ENCODE results near the gene LCN12. TPM values are rescaled to one million over a fixed set of nuclear protein-coding genes. Genes with fewer than 3 reads are reported as not detected.

Gene LCN12, protein sequence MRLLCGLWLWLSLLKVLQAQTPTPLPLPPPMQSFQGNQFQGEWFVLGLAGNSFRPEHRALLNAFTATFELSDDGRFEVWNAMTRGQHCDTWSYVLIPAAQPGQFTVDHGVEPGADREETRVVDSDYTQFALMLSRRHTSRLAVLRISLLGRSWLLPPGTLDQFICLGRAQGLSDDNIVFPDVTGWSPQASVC
- total RNA-seq: 1 to 10 TPM in 1 of 2 donors, under 1 TPM in 1; 0.20 to 4.1 TPM
- 1 to 10 TPM; 6.5 to 7.4 TPM for polyA plus RNA-seq (ENCODE audit: insufficient read length in 2 of 2)
- long read RNA-seq, donor 1: 0 reads
- long read RNA-seq, donor 2: 0 reads
- long read RNA-seq, donor 3: 0 reads
- long read RNA-seq, donor 4, partial matches to known transcripts: 0 of 1 reads
- long read RNA-seq, donor 4, other reads (novel, unspliced or antisense): 0 of 1 reads

DNA sequence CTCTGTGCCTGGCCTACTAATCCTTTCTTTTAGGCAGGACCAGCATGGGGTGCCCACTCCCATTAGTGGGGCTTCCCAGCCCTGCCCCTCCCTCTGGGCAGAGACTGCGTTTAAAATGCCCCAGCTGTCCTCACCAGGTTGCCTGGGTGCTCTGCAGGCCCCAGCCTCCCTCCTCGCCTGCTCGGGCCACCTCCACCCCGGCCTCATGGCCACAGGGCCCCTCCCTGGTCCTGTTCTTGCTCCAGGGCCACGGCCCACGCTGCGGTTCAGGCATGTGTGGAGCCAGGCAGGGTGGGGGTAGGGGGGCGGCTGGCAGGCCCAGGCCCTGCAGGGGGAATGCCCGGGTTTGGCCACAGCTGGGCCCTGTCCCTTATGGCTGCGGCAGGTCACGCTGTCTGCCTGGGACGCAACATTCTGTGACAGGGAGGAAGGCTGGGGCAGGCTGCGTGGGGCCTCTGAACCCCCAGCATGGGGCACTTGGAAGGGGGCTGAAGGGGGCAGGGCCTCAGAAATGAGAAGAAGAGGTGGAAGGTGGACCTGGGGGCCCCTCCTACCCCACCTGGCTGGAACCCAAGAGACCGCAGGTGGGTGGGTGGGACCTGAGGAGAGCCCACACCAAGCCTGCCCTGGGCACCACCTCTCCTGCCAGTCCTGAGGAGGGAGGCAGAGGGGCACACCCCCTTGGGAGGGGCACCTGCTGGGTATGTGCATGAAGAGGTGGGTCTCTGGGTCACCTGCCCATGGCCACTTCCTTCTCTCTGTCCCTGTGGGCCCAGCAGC lies at the start of gene LCN12:
TSS of gene LCN12 (plus strand) at position 733 of the 780 bp plus-strand sequence. CDS start 55 bp downstream, outside the sequence.
- H3K9me3 ChIP-seq (ENCODE audit: control insufficient read depth, insufficient read depth, low read length): no peaks in the 10 kb centered on the region
- H3K36me3 ChIP-seq (ENCODE audit: control insufficient read depth, insufficient read depth, low read length): no peaks in the 10 kb centered on the region
- DNase-seq (ENCODE audit: low read depth in 4 of 6, low spot score in 6 of 6): no peak
- no peak within 1 kb of the TSS for H3K27ac ChIP-seq (ENCODE audit: low read depth, low read length)
- H3K4me1 ChIP-seq (ENCODE audit: control insufficient read depth, insufficient read depth, low read length): peaks cover 58% of the 10 kb centered on the region
- 69% methylated on average over 13 of the region's 14 CpGs for WGBS (ENCODE audit: insufficient coverage)
- H3K4me3 ChIP-seq (ENCODE audit: low read depth, low read length): no peak within 1 kb of the TSS
- H3K27me3 ChIP-seq (ENCODE audit: control insufficient read depth, insufficient read depth, low read length): no peaks in the 10 kb centered on the region

DNA sequence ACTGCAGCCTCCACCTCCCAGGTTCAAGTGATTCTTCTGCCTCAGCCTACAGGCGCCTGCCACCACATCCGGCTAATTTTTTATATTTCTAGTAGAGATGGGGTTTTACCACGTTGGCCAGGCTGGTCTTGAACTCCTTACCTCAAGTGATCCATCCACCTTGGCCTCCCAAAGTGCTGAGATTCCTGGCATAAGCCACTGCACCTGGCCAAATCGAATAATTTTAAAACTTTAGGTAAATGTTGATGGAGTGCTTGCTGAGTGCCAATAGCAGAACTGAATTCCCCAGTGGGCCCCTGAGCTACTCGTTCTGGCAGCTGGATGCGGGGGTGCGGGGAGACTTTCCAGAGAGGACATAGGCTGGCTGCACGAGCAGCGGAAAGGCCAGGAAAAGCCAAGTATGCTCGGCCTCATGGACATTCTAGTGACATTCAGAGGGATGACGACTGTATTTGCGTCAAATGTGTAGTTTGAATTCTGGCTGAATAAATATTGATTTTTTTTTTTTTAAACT lies 49.0 kb upstream of the LCN12 start:
- Histone ChIP-seq H3K4me3 (ENCODE audit: low read depth, low read length) (no peak overlapping the region), H3K27ac (ENCODE audit: low read depth, low read length) (no peak overlapping the region), H3K9me3 (ENCODE audit: control insufficient read depth, insufficient read depth, low read length) (no peaks in the 10 kb centered on the region), H3K4me1 (ENCODE audit: control insufficient read depth, insufficient read depth, low read length) (peaks cover 6% of the 10 kb centered on the region), H3K36me3 (ENCODE audit: control insufficient read depth, insufficient read depth, low read length) (peaks cover 92% of the 10 kb centered on the region), H3K27me3 (ENCODE audit: control insufficient read depth, insufficient read depth, low read length) (no peaks in the 10 kb centered on the region)
- peak in 1 of 6 donors; percentile 7 for DNase-seq (ENCODE audit: low read depth in 4 of 6, low spot score in 6 of 6)
- WGBS (ENCODE audit: insufficient coverage): 81% methylated on average over 9 of the region's 12 CpGs

DNA sequence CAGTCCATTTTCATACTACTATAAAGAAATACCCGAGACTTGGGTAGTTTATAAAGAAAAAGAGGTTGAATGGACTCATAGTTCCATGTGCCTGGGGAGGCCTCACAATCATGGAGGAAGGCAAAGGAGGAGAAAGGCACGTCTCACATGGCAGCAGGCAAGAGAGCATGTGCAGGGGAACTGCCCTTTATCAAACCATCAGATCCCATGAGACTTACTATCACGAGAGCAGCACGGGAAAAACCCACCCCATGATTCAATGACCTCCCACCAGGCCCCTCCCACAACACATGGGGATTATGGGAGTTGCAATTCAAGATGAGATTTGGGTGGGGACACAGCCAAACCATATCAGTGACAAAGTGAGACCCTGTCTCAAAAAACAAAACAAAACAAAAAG lies 45.8 kb upstream of the LCN12 start:
- Histone ChIP-seq H3K27ac (ENCODE audit: low read depth, low read length) (no peak overlapping the region), H3K36me3 (ENCODE audit: control insufficient read depth, insufficient read depth, low read length) (peaks cover 92% of the 10 kb centered on the region), H3K27me3 (ENCODE audit: control insufficient read depth, insufficient read depth, low read length) (no peaks in the 10 kb centered on the region), H3K9me3 (ENCODE audit: control insufficient read depth, insufficient read depth, low read length) (no peaks in the 10 kb centered on the region), H3K4me1 (ENCODE audit: control insufficient read depth, insufficient read depth, low read length) (peaks cover 6% of the 10 kb centered on the region), H3K4me3 (ENCODE audit: low read depth, low read length) (no peak overlapping the region)
- DNase-seq (ENCODE audit: low read depth in 4 of 6, low spot score in 6 of 6): no peak
- WGBS (ENCODE audit: insufficient coverage): no CpG with 5 or more reads among the region's 4 CpGs

DNA sequence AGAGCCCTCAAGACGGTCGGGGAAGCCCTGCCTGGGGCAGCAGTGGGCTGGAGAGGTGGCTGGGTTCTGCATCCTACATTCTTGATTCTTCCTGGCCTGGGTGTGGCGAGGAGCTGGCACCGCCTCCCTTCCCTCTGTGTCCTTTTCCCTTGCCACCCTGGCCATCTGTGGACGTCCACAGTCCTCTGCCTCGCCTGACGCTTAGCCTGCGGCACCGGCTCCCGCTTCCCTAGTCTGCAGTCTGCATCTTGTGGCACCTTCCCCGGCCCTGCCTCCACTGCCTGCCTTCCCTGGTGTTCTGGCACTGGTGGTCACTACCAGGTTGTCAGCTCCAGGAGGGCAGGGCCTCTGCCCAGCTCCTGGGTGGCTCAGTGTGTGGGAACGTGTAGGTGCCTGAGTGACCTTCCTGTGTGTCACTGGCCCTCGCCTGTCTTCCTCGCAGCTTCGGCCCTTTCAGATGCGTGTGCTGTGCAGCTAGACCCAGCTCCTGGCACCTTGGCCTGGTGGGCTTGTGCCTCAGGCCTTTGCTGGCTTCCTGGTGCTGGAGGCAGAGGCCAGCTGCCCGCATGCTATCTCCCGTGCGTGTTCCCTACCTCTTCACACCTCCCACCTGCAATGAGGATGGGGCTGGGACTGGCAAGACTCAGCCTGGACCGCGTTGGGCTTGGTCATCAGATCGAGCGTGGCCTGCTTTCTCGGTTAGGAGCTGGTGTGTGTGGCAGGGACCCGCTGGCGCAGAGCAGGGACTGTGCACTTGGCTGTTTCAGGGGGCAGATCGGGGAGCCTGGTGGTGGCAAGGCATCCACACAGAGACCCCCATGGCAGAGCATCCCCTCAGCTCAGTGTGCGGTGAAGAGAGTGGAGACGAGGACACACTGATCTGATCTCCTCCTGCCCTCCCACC lies 44.8 kb upstream of the LCN12 start:
- no peak overlapping the region for H3K4me3 ChIP-seq (ENCODE audit: low read depth, low read length)
- DNase-seq (ENCODE audit: low read depth in 4 of 6, low spot score in 6 of 6): no peak
- 98% methylated on average over 29 of the region's 29 CpGs for WGBS (ENCODE audit: insufficient coverage)
- H3K9me3 ChIP-seq (ENCODE audit: control insufficient read depth, insufficient read depth, low read length): no peaks in the 10 kb centered on the region
- H3K36me3 ChIP-seq (ENCODE audit: control insufficient read depth, insufficient read depth, low read length): peaks cover 91% of the 10 kb centered on the region
- peaks cover under 1% of the 10 kb centered on the region for H3K4me1 ChIP-seq (ENCODE audit: control insufficient read depth, insufficient read depth, low read length)
- no peak overlapping the region for H3K27ac ChIP-seq (ENCODE audit: low read depth, low read length)
- H3K27me3 ChIP-seq (ENCODE audit: control insufficient read depth, insufficient read depth, low read length): no peaks in the 10 kb centered on the region

DNA sequence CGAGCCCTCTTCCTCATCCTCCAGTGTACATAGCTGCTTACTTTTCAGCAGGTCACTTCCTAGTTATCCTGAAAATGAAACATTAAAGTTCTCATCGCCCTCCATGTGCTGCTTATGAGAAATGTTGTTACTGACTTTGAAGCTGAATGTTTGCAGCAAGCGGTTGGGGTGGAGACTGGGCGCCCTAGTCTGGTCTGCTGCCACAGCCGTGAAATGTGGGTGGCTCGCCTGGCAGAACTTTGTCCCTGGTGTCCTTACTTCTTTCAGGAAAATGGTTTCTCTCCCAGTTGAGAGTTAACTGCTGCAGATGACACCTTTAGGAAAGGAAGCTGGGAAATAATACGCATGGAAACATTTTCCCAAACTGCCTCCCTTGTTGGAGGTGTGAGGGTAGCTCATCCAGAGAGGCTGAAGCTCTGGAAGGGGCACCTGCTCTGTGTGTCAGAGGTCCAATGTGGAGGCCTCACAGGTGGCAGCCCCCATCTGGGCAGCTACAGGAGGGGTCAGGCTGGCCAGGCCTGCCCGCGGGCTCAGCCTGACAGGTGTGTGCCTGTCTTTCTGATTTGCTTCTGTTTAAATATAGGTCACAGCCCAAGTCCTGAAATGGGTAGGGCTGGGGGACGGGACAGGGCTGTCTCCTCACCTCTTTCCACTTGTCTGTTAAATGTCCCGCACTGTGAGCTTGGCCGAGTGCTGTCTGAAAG lies 41.7 kb upstream of the LCN12 start:
- 93% methylated on average over 9 of the region's 12 CpGs for WGBS (ENCODE audit: insufficient coverage)
- H3K4me3 ChIP-seq (ENCODE audit: low read depth, low read length): no peak overlapping the region
- no peak overlapping the region for H3K27ac ChIP-seq (ENCODE audit: low read depth, low read length)
- H3K4me1 ChIP-seq (ENCODE audit: control insufficient read depth, insufficient read depth, low read length): no peaks in the 10 kb centered on the region
- H3K36me3 ChIP-seq (ENCODE audit: control insufficient read depth, insufficient read depth, low read length): peaks cover 84% of the 10 kb centered on the region
- H3K9me3 ChIP-seq (ENCODE audit: control insufficient read depth, insufficient read depth, low read length): no peaks in the 10 kb centered on the region
- no peak for DNase-seq (ENCODE audit: low read depth in 4 of 6, low spot score in 6 of 6)
- no peaks in the 10 kb centered on the region for H3K27me3 ChIP-seq (ENCODE audit: control insufficient read depth, insufficient read depth, low read length)

DNA sequence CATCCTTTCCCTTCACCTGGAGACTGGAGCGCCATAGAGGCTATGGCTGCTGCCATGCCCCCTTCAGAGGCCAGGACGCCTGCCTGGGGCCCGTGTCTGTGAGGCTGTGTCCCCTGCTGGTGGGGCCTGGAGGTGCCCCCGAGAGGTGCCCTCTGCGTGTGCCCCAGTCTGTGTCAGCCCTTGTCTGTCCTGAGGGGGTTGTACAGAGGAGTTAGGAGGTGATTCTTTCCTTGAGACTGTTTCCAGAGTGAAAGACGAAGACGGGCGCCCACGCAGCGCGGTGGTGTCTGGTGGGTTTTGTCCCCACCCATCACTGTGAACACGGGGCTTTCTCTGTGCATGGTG lies 41.2 kb upstream of the LCN12 start:
- Histone ChIP-seq H3K36me3 (ENCODE audit: control insufficient read depth, insufficient read depth, low read length) (peaks cover 88% of the 10 kb centered on the region), H3K9me3 (ENCODE audit: control insufficient read depth, insufficient read depth, low read length) (no peaks in the 10 kb centered on the region), H3K27ac (ENCODE audit: low read depth, low read length) (no peak overlapping the region), H3K4me3 (ENCODE audit: low read depth, low read length) (no peak overlapping the region), H3K27me3 (ENCODE audit: control insufficient read depth, insufficient read depth, low read length) (no peaks in the 10 kb centered on the region), H3K4me1 (ENCODE audit: control insufficient read depth, insufficient read depth, low read length) (no peaks in the 10 kb centered on the region)
- WGBS (ENCODE audit: insufficient coverage): 92% methylated on average over 12 of the region's 12 CpGs
- DNase-seq (ENCODE audit: low read depth in 4 of 6, low spot score in 6 of 6): no peak

DNA sequence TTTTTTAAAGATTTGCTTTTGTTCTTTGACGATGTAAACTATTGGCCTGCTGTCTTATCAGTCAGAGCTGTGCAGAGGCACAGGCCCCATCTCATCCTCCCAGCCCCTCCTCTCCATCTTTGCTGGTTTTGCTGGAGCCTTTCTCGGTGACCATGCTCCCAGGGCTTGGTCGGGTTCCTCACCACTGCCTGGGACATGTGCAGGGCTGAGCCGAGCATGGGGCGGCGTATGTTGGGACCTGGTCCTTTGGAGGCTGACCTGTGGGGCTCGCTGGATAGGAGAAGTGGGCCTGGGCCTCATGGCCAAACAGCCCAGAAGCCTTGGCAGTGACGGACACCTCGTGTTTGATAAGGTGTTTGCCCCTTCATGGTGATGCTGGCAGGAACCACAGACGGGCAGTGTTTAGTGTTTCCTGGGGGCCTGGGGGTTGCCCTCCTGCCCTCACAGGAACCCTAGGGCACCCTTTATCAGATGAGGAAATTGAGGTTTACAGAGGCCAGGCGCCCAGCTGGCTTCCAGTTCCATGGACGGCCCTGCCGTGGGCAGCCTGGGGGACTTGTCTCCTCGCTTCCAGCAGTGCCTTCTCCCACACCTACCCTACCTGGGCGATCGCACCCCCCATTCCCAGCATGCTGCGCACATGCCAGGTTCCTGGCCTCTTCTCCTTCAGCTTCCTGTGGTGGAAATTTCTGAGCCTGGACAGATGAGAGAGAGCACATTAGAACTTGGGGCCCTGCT lies 38.2 kb upstream of the LCN12 start:
- peaks cover 80% of the 10 kb centered on the region for H3K36me3 ChIP-seq (ENCODE audit: control insufficient read depth, insufficient read depth, low read length)
- no peaks in the 10 kb centered on the region for H3K9me3 ChIP-seq (ENCODE audit: control insufficient read depth, insufficient read depth, low read length)
- no peak overlapping the region for H3K4me3 ChIP-seq (ENCODE audit: low read depth, low read length)
- H3K27ac ChIP-seq (ENCODE audit: low read depth, low read length): no peak overlapping the region
- no peaks in the 10 kb centered on the region for H3K4me1 ChIP-seq (ENCODE audit: control insufficient read depth, insufficient read depth, low read length)
- 96% methylated on average over 11 of the region's 17 CpGs for WGBS (ENCODE audit: insufficient coverage)
- H3K27me3 ChIP-seq (ENCODE audit: control insufficient read depth, insufficient read depth, low read length): no peaks in the 10 kb centered on the region
- DNase-seq (ENCODE audit: low read depth in 4 of 6, low spot score in 6 of 6): no peak

DNA sequence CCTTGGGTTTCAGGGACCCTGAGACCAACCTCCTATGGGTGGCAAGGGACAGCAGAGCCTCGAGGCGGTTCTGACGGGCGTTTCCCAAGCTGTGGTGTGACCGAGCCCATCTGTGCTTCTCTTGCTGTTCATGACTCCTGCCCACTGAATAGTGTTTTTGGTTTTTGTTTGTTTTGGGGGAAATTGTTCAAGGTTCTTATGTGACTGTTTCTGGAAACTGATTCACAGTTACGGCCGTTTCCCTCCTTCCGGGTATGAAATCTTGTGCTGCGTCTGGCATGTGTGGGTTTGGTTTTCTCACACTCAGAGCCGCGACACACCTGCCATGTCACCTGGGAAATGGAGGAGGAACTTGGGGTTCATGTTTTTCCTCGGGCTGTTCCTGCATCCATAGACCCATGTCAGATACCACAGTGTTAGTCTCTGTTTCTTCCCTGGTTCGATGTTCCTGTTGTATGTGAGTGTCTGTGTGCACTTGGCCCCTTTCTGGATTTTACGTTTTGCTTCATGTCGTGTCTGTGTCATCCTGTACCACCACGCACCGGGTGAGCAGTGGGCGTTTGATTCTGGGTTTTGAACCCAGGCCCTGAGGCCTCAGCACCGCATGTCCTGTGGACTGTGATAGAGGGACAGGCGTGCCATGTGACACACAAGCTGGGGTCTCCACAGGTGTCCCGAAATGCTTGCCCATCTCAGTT lies 36.3 kb upstream of the LCN12 start:
- no peak for DNase-seq (ENCODE audit: low read depth in 4 of 6, low spot score in 6 of 6)
- no peaks in the 10 kb centered on the region for H3K27me3 ChIP-seq (ENCODE audit: control insufficient read depth, insufficient read depth, low read length)
- H3K4me1 ChIP-seq (ENCODE audit: control insufficient read depth, insufficient read depth, low read length): no peaks in the 10 kb centered on the region
- peaks cover 75% of the 10 kb centered on the region for H3K36me3 ChIP-seq (ENCODE audit: control insufficient read depth, insufficient read depth, low read length)
- no peak overlapping the region for H3K27ac ChIP-seq (ENCODE audit: low read depth, low read length)
- H3K9me3 ChIP-seq (ENCODE audit: control insufficient read depth, insufficient read depth, low read length): no peaks in the 10 kb centered on the region
- H3K4me3 ChIP-seq (ENCODE audit: low read depth, low read length): no peak overlapping the region
- 90% methylated on average over 21 of the region's 21 CpGs for WGBS (ENCODE audit: insufficient coverage)
